ENCODE results near the gene CROCC2. TPM values are rescaled to one million over a fixed set of nuclear protein-coding genes. Genes with fewer than 3 reads are reported as not detected.

The CROCC2 gene
- total and polyA plus RNA-seq, 2 of the 13 experiments (the other 11 are each of a cell fraction or from before 2014, with no cell fraction given) = not detected

DNA sequence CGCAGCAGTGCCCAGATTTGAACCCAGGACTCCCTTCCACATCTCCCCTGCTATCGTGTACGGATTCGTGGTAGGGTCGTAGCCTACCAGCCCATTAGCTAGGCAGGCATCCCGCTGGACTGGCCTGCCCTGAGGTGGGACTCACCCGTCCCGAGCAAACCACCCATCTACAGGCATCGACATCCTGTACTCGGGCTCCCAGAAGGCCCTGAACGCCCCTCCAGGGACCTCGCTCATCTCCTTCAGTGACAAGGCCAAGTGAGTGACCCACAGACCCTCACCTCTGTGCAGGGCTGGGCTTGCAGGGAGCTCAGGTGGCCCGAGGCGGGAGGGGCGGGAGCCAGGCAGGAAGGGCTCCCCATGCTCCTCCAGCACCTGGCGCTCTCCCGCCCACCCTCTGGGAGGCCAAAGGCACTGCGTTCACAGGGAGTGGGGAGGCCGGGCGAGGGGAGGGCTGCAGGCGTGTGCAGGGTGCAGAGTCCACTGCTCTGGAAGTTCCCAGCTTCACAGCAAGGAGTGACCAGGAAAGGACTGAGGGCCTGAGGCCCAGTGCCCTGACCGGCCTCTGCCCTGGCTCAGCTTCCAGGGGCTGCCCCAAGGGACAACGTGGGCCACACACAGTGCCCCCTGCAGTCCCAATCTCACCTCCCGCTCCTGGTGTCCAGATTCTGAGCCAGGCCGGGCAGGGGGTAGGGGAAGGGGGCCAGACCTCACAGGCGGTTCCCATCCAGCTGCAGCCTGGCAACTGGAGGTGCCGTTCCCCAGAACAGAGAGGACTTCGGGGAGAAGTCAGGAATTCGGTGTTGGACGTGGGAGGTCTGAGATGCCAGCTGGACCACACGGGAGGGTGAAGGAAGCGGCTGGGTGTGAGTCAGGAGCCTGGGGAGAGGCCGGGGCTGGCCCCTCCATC, 32.1 kb upstream of the CROCC2 start (continued):
- TF ChIP-seq NKX3-1 (CRISPR knock-in tag; IDR thresholded peaks at IDR 0.05) (no peak; the same call in 1 of the 2 replicates), ZNF550 (CRISPR knock-in tag; IDR thresholded peaks at IDR 0.05; ENCODE audit: borderline replicate concordance) (peak; percentile 82; the same call in 1 of the 2 replicates), ZNF777 (CRISPR knock-in tag; IDR thresholded peaks at IDR 0.05) (no peak), ZBTB38 (CRISPR knock-in tag; IDR thresholded peaks at IDR 0.05) (peak; percentile 100), SCMH1 (CRISPR knock-in tag; IDR thresholded peaks at IDR 0.05; ENCODE audit: borderline replicate concordance) (no peak), ZNF792 (CRISPR knock-in tag; IDR thresholded peaks at IDR 0.05) (peak; percentile 96), SP5 (CRISPR knock-in tag; IDR thresholded peaks at IDR 0.05; ENCODE audit: borderline replicate concordance, low read depth) (peak; percentile 98), ZNF263 (CRISPR knock-in tag; IDR thresholded peaks at IDR 0.05) (peak; percentile 99), SRY (CRISPR knock-in tag; IDR thresholded peaks at IDR 0.05) (no peak), ZNF670 (CRISPR knock-in tag; IDR thresholded peaks at IDR 0.05; ENCODE audit: borderline replicate concordance) (peak; percentile 93; the same call in 1 of the 2 replicates), POLR2A (IDR thresholded peaks at IDR 0.05; ENCODE audit: insufficient read depth in 1 of 2, low read depth in 2 of 2, low read length in 2 of 2) (peak in 1 of 2 experiments; percentile 72; a peak in 2 of 4 replicates), PRMT3 (CRISPR knock-in tag; IDR thresholded peaks at IDR 0.05; ENCODE audit: borderline replicate concordance, low read depth) (peak; percentile 68; the same call in 1 of the 2 replicates), ZNF781 (CRISPR knock-in tag; IDR thresholded peaks at IDR 0.05; ENCODE audit: borderline replicate concordance, not compliant biosample characterization) (no peak), STAG1 (CRISPR knock-in tag; IDR thresholded peaks at IDR 0.05) (peak; percentile 54)
- TF ChIP-seq, protein P1, sequence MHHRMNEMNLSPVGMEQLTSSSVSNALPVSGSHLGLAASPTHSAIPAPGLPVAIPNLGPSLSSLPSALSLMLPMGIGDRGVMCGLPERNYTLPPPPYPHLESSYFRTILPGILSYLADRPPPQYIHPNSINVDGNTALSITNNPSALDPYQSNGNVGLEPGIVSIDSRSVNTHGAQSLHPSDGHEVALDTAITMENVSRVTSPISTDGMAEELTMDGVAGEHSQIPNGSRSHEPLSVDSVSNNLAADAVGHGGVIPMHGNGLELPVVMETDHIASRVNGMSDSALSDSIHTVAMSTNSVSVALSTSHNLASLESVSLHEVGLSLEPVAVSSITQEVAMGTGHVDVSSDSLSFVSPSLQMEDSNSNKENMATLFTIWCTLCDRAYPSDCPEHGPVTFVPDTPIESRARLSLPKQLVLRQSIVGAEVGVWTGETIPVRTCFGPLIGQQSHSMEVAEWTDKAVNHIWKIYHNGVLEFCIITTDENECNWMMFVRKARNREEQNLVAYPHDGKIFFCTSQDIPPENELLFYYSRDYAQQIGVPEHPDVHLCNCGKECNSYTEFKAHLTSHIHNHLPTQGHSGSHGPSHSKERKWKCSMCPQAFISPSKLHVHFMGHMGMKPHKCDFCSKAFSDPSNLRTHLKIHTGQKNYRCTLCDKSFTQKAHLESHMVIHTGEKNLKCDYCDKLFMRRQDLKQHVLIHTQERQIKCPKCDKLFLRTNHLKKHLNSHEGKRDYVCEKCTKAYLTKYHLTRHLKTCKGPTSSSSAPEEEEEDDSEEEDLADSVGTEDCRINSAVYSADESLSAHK (CRISPR knock-in tag; IDR thresholded peaks at IDR 0.05; ENCODE audit: borderline replicate concordance) = no peak
- TF ChIP-seq, protein P2, sequence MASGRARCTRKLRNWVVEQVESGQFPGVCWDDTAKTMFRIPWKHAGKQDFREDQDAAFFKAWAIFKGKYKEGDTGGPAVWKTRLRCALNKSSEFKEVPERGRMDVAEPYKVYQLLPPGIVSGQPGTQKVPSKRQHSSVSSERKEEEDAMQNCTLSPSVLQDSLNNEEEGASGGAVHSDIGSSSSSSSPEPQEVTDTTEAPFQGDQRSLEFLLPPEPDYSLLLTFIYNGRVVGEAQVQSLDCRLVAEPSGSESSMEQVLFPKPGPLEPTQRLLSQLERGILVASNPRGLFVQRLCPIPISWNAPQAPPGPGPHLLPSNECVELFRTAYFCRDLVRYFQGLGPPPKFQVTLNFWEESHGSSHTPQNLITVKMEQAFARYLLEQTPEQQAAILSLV (CRISPR knock-in tag; IDR thresholded peaks at IDR 0.05; ENCODE audit: borderline replicate concordance) = peak; percentile 87; the same call in 1 of the 2 replicates
- TF ChIP-seq, protein P3, sequence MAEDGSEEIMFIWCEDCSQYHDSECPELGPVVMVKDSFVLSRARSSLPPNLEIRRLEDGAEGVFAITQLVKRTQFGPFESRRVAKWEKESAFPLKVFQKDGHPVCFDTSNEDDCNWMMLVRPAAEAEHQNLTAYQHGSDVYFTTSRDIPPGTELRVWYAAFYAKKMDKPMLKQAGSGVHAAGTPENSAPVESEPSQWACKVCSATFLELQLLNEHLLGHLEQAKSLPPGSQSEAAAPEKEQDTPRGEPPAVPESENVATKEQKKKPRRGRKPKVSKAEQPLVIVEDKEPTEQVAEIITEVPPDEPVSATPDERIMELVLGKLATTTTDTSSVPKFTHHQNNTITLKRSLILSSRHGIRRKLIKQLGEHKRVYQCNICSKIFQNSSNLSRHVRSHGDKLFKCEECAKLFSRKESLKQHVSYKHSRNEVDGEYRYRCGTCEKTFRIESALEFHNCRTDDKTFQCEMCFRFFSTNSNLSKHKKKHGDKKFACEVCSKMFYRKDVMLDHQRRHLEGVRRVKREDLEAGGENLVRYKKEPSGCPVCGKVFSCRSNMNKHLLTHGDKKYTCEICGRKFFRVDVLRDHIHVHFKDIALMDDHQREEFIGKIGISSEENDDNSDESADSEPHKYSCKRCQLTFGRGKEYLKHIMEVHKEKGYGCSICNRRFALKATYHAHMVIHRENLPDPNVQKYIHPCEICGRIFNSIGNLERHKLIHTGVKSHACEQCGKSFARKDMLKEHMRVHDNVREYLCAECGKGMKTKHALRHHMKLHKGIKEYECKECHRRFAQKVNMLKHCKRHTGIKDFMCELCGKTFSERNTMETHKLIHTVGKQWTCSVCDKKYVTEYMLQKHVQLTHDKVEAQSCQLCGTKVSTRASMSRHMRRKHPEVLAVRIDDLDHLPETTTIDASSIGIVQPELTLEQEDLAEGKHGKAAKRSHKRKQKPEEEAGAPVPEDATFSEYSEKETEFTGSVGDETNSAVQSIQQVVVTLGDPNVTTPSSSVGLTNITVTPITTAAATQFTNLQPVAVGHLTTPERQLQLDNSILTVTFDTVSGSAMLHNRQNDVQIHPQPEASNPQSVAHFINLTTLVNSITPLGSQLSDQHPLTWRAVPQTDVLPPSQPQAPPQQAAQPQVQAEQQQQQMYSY (CRISPR knock-in tag; IDR thresholded peaks at IDR 0.05) = no peak
- TF ChIP-seq, protein P4, sequence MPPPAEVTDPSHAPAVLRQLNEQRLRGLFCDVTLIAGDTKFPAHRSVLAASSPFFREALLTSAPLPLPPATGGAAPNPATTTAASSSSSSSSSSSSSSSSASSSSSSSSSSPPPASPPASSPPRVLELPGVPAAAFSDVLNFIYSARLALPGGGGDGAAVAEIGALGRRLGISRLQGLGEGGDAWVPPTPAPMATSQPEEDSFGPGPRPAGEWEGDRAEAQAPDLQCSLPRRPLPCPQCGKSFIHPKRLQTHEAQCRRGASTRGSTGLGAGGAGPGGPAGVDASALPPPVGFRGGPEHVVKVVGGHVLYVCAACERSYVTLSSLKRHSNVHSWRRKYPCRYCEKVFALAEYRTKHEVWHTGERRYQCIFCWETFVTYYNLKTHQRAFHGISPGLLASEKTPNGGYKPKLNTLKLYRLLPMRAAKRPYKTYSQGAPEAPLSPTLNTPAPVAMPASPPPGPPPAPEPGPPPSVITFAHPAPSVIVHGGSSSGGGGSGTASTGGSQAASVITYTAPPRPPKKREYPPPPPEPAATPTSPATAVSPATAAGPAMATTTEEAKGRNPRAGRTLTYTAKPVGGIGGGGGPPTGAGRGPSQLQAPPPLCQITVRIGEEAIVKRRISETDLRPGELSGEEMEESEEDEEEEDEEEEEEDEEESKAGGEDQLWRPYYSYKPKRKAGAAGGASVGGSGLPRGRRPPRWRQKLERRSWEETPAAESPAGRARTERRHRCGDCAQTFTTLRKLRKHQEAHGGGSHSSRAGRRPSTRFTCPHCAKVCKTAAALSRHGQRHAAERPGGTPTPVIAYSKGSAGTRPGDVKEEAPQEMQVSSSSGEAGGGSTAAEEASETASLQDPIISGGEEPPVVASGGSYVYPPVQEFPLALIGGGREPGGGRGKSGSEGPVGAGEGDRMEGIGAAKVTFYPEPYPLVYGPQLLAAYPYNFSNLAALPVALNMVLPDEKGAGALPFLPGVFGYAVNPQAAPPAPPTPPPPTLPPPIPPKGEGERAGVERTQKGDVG (CRISPR knock-in tag; IDR thresholded peaks at IDR 0.05; ENCODE audit: borderline replicate concordance) = peak; percentile 94

Data from HepG2 (cell line).